Measurements from ENCODE around the gene ANO2. TPM values are rescaled to one million over a fixed set of nuclear protein-coding genes. Genes with fewer than 3 reads are reported as not detected.

ANO2 gene
- total RNA-seq, 1 donor from 2014 or later = 2.6 TPM

DNA sequence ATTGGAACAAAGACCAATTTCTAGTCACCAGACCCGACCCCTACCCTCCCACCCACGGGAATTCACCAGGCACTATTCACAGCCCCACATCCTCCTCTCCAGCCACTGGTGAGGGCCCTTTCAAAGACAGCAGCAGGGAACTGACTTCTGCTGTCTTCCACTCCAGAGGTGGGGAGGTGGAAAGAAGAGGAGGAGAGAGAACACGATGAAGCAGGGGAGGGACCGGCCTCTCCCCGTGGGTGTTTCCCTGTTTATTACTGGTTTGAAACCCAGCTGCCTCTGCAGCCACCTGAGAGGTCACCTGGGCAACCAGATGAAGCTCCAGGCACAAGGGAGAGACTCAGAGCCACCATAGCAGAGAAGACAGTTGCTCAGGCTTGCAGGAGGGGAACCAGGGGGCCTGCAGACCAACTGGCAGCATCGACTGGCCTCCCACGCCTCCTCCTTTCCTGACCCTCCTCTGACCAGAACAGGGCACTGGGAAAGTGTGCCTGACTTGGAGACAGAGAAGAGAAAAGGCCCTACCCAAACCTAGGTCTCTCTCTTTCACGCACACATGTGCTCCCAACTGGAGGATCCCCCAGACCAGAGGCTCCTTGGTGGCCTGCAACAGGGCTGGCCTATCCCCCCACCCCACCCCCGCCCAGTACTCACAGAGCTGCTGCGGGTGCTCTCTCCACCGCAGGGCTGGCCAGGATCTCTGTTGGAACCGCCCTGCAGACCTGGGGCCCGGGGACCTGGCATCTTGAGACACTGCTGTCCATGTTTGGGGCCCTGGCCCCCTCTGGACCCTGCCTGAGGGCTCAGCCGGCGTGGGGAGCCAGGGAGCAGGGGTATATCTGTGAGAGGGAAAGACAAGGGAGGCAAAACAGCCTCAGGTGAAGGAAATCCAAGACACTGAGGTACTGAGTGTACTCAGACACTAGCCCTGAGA is 22.8 kb downstream of the ANO2 start:
- Mint-ChIP-seq H3K27me3 (peaks cover 33% of the 10 kb centered on the region), H3K4me1 (ENCODE audit: unreplicated experiment) (peaks cover 8% of the 10 kb centered on the region), H3K36me3 (peaks cover 8% of the 10 kb centered on the region), H3K9me3 (no peaks in the 10 kb centered on the region), H3K27ac (no peak overlapping the region), H3K4me3 (no peak overlapping the region)
- TF ChIP-seq, protein P1, sequence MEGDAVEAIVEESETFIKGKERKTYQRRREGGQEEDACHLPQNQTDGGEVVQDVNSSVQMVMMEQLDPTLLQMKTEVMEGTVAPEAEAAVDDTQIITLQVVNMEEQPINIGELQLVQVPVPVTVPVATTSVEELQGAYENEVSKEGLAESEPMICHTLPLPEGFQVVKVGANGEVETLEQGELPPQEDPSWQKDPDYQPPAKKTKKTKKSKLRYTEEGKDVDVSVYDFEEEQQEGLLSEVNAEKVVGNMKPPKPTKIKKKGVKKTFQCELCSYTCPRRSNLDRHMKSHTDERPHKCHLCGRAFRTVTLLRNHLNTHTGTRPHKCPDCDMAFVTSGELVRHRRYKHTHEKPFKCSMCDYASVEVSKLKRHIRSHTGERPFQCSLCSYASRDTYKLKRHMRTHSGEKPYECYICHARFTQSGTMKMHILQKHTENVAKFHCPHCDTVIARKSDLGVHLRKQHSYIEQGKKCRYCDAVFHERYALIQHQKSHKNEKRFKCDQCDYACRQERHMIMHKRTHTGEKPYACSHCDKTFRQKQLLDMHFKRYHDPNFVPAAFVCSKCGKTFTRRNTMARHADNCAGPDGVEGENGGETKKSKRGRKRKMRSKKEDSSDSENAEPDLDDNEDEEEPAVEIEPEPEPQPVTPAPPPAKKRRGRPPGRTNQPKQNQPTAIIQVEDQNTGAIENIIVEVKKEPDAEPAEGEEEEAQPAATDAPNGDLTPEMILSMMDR (conservative IDR thresholded peaks at IDR 0.05) = no peak
- DNase-seq (ENCODE audit: extremely low spot score, unreplicated experiment) = no peak

DNA sequence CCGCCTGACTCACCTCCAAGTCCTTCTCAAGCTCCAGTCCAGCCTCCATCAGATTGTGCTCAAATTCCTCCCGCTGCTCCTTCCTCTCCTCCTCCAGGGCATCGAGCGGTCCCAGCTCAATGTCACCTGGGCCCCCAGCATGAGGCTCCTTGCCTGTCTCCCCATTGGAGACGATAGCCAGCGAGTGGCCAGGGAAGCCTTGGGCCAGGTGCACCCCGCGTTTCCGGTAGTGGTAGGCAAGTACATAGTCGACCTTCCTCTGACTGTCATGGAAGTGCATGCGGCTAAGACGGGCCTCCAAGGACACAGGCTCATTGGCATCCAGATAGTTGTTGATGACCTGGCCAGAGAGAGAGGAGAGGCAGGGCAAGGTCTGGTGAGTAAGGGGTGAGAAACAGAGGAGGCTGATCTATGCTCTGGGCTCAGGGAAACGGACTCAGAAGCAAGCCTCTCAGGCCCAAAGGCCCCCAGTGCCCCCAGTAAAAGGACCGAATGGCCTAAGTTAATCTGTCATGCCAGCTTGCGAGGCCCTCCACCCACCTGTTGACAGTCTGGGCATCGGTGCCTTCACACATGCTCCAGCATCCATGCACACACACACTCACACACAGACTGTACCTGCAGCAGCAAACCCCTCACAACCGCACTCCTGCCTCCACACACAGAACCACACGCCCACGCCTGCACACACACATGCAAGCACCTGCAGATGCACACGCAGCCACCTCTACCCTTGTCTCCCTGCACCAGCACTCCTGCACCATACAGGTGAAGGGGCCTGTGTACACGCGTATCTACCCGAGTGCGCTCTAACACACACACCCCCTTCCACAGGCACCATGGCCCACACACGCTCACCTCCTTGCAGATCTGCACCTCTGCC is 23.8 kb downstream of the ANO2 start:
- TF ChIP-seq, protein P1 (conservative IDR thresholded peaks at IDR 0.05) = no peak
- Mint-ChIP-seq H3K36me3 (peaks cover 8% of the 10 kb centered on the region), H3K27me3 (peaks cover 26% of the 10 kb centered on the region), H3K27ac (no peak overlapping the region), H3K4me3 (no peak overlapping the region), H3K9me3 (no peaks in the 10 kb centered on the region), H3K4me1 (ENCODE audit: unreplicated experiment) (peaks cover 8% of the 10 kb centered on the region)
- DNase-seq (ENCODE audit: extremely low spot score, unreplicated experiment) = no peak

DNA sequence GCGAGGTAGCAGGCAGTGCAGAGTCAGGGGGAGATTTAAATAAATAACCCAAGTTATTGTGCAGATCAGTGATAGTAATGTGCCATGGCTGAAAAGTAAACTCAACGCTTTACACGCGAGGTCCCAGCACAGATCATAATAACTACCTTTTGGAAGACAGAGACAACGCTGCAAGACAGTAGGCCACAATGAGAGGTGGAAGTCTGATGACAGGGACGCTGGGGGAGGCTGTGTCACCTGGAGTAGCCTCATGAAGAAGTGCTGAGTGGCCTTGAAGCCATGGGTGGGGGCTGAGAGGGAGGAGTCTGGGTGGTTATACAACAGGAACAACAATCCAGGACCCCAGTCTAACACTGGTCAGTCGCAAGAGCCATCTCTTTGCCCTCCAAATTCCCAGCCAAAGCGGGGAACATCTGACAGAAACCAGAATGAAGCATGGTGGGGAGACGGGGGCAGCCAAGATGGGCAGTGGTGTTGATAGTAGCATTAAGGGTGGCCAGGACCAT is 28.2 kb downstream of the ANO2 start:
- no peak overlapping the region for H3K27ac Mint-ChIP-seq
- TF ChIP-seq, protein P1 (conservative IDR thresholded peaks at IDR 0.05) = no peak
- no peaks in the 10 kb centered on the region for H3K4me1 Mint-ChIP-seq (ENCODE audit: unreplicated experiment)
- peaks cover 12% of the 10 kb centered on the region for H3K27me3 Mint-ChIP-seq
- H3K9me3 Mint-ChIP-seq = no peaks in the 10 kb centered on the region
- no peak for DNase-seq (ENCODE audit: extremely low spot score, unreplicated experiment)
- no peak overlapping the region for H3K4me3 Mint-ChIP-seq
- peaks cover 8% of the 10 kb centered on the region for H3K36me3 Mint-ChIP-seq

DNA sequence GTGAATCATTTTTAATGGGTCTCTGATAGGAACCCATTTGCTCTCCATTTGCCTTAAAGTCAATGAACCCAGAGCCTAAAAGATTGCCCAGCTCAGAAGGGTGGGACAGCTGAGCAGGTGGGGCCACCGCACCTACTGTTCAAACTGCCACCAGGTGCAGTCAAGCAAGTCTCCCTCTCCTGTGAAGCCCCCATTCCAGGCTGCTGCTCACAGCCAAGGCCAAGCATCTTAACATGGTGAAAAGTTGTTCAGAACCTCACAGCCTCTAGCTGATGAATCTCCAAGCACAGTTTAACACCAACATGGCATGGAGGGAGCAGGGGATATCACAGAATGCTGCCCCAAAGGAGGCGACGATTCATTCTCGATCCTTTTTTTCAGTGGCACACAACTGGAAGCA is 29.5 kb downstream of the ANO2 start:
- no peak for DNase-seq (ENCODE audit: extremely low spot score, unreplicated experiment)
- Mint-ChIP-seq H3K36me3 (peaks cover 8% of the 10 kb centered on the region), H3K4me3 (no peak overlapping the region), H3K9me3 (no peaks in the 10 kb centered on the region), H3K27me3 (peaks cover 25% of the 10 kb centered on the region), H3K4me1 (ENCODE audit: unreplicated experiment) (no peaks in the 10 kb centered on the region), H3K27ac (no peak overlapping the region)
- TF ChIP-seq, protein P1 (conservative IDR thresholded peaks at IDR 0.05) = no peak

DNA sequence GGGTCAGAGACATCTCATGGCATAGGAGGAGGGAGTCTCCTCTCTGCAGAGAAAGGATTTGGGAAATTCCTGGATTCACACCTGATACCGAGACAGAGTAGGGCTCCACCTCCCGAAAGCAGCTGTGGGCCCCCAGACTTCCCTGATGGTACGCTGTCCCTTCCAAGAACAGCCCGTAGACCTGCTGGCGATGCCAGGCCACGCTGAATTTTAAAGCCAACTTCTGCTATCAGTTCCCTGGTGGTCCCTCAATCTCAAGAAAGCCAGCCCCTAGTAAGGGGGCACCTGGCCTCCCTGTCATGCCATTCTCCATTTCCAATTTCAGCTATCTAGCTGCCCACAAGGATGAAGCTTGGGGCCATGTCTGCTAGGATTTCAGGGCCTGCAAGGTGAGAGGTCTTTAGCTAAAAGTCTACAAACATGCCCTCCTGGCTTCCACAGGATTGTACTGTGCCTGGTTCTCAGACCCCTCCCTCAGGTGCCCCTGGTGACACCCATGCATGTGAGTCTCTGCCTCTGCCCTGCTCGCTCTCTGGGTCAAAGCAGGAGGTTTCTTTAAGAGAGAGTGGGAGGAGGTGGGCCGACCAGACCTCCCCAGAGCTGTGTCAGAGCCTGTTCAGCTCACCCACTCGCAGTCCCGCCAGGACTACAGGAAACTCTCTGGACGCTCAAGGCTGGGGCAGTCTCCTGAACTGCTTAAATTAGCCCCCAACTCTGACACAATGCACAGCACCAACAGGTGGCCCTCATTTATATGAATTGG is 30.5 kb downstream of the ANO2 start:
- TF ChIP-seq, protein P1 (conservative IDR thresholded peaks at IDR 0.05) = no peak
- Mint-ChIP-seq H3K36me3 (peaks cover 4% of the 10 kb centered on the region), H3K27ac (no peak overlapping the region)

More for the DNA sequence above, 30.5 kb downstream of the ANO2 start:
- H3K4me3 Mint-ChIP-seq = no peak overlapping the region
- H3K9me3 Mint-ChIP-seq = no peaks in the 10 kb centered on the region
- no peak for DNase-seq (ENCODE audit: extremely low spot score, unreplicated experiment)
- peaks cover 26% of the 10 kb centered on the region for H3K27me3 Mint-ChIP-seq
- no peaks in the 10 kb centered on the region for H3K4me1 Mint-ChIP-seq (ENCODE audit: unreplicated experiment)

Data from type B pancreatic cell (in vitro differentiated cells).